GM12878 (cell line): ENCODE measurements around the gene ANTKMT.

ENCODE experiments used
- DPF2 ChIP-seq: fragments of 450-650 bp; IDR thresholded peaks from 2 replicates; pipeline ENCODE4 v1.6.1; 2017; ENCODE audit warnings: mild to moderate bottlenecking
- FOXK2 ChIP-seq: fragments of 450-650 bp; IDR thresholded peaks from 2 replicates; pipeline ENCODE4 v1.6.1; 2017; ENCODE audit warnings: mild to moderate bottlenecking, moderate library complexity
- RAD21 ChIP-seq: IDR thresholded peaks from 2 replicates; pipeline ENCODE4 v1.6.1; 2011; ENCODE audit warnings: mild to moderate bottlenecking, low read depth, low read length, moderate library complexity; ENCODE audit not compliant: insufficient read depth
- RCOR1 ChIP-seq: conservative IDR thresholded peaks from 2 replicates; pipeline ENCODE4 v1.6.1; 2012; ENCODE audit warnings: low read depth, low read length, improper control_type of control experiment
- ZNF622 ChIP-seq: fragments of 450-650 bp; IDR thresholded peaks from 2 replicates; pipeline ENCODE4 v1.6.1; 2017; ENCODE audit warnings: mild to moderate bottlenecking, inconsistent platforms

- TF ChIP-seq RCOR1 (no peak), RAD21 (no peak), DPF2 (no peak), ZNF622 (no peak), FOXK2 (no peak)
These were observed 27.6 kb upstream of the ANTKMT start for GRCh38 chr16:693364-693763.
